IgD-negative memory B cell (primary cell): Measurements from ENCODE around the gene MED8. TPM values are rescaled to one million over a fixed set of nuclear protein-coding genes. Genes with fewer than 3 reads are reported as not detected.

ENCODE experiments used
- polyA plus RNA-seq: library from polyadenylated mRNA; unstranded; fragments of 300-500 nt; fragmentation: Illumina TruSeq; gene quantifications from one replicate; pipeline ENCODE4 v1.2.3, GENCODE V29; 2021

MED8 gene
- polyA plus RNA-seq, 1 donor from 2014 or later = 45.4 TPM

Other genes with a start within 250 kb of the MED8 start
- gene EBNA1BP2, start 217.5 kb downstream of the MED8 start, polyA plus RNA-seq = 52.5 TPM
- 0.14 TPM for gene CFAP57, start 217.5 kb downstream of the MED8 start, polyA plus RNA-seq
- gene TMEM125, start 119.8 kb downstream of the MED8 start, polyA plus RNA-seq = not detected
- not detected for gene C1orf210, start 104.2 kb downstream of the MED8 start, polyA plus RNA-seq
- gene TIE1, start 88.8 kb downstream of the MED8 start, polyA plus RNA-seq = not detected
- not detected for gene MPL, start 52.0 kb downstream of the MED8 start, polyA plus RNA-seq
- gene CDC20, start 30.8 kb downstream of the MED8 start, polyA plus RNA-seq = 0.58 TPM
- gene ELOVL1, start 21.8 kb downstream of the MED8 start, polyA plus RNA-seq = 69.6 TPM
- gene SZT2, start 99 bp upstream of the MED8 start, polyA plus RNA-seq = 8.0 TPM
- 6.5 TPM for gene HYI, start 64.1 kb upstream of the MED8 start, polyA plus RNA-seq
- not detected for gene PTPRF, start 141.1 kb upstream of the MED8 start, polyA plus RNA-seq